GM18526 (cell line): ENCODE measurements around the gene EEF1A2.

Experiments used
- POLR2A ChIP-seq: IDR thresholded peaks from 3 replicates; pipeline ENCODE4 v1.6.1; 2011; ENCODE audit not compliant: insufficient read length; ENCODE audit errors: extremely low read depth

Gene EEF1A2

DNA sequence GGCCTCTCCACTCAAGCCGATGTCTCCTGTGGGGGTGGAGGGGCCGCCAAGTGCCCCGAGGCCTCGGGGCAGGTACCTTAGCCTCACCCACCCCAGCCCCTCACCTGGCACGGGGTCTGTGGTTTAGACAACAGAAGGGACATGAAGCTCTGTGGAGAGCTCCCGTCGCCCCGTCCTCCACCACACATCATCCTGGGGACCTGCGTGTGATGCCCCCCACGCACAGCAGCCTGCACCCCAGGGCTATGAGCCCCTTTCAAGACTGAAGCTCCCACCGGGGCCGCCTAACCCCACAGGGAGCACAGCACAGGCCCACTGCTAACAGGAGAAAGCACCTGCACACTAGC, 34.6 kb downstream of the EEF1A2 start:
- no peak for TF ChIP-seq POLR2A

DNA sequence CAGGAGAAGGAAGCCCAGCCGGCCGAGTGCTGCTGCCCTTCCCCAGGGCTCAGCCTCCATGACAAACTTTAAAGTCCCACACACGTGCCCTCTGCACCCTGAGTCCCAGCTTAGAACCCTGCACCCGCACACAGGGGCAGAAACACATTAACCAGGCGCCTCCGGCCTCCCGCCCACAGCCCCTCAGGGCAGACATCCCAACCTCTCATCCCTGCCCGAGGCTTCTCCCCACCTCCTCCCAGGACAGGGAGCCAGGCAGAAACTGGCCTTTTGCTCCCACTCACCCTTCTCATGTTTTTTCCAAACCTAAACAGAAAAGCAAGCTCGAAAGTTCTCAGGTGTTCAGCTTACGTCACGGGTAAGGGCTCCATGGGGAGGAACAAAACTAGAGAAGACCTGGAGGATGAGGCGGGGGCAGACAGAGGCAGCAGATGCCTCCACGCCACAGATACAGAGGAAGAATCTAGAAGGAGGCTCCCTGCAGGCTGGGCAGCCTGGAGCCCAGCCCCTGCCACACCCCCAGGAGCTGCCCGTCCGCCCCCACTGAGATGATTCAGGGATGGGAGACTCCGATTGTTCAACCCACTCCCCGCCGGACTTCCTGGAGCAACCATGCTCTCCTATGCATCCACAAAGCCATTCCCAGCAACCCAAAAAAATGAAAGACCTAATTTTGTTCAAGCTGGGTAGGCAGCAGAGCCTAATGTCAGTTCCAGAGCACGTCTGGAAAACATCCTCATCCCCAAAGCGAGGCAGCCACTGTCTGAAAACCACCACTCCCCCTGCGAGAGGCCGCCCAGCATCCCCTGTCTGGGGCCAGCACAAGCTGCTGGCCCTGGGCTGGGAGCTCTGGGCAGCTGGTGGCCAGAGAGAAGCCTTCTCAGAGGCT, 35.2 kb downstream of the EEF1A2 start:
- no peak for TF ChIP-seq POLR2A

DNA sequence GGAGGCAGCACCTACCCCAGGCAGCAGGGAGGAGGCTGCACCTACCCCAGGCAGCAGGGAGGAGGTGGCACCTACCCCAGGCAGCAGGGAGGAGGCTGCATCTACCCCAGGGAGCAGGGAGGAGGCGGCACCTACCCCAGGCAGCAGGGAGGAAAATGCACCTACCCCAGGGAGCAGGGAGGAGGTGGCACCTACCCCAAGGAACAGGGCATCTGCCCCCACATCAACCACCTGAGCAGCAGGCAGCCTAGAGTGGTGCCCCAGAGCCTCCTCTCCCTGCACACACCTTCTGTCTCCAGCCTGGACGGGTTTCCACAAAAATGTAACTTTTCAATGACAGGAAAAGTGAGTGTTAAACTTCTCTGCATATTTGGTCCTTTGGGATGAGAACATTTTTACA, 36.6 kb downstream of the EEF1A2 start:
- TF ChIP-seq POLR2A = no peak

DNA sequence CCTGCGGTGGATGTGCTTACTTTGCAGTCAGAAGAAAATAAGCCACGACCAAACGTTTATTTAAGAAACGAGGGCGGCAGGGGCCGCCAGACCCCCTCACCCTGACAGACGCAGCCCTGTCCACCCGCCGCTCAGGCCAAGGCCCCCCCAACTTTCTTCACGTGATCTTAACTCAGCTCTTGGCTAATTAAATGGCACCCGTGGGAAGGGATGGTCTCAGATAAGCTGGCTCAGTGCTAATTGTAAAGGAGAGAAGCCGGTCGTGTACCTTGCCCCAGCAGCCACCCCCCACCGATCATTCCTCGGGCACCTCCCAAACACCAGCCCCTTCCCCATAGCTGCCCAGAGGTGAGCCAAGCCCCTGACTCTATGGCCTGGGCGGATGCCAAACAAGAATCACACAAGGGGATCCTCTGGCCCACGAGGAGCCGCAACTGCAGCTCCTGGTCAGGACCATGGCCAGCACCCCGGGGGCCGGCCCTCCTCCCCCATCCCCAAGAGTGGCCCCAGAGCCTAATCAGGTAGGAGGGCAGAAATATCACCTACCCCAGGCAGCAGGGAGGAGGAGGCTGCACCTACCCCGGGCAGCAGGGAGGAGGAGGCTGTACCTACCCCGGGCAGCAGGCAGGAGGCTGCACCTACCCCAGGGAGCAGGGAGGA, 37.6 kb downstream of the EEF1A2 start:
- no peak for TF ChIP-seq POLR2A

DNA sequence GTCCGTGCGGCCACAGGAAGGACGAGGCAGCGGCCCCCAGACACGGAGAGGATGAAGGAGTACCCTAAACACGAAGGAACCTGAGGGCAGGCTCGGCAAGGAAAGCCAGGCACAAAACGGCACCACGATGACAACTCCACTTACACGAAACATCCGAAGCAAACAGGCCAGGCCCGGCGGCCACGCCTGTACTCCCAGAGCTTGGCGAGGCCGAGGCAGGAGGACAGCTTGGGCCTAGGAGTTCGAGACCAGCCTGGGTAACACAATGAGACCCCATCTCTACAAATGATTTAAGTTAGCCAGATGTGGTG, 39.9 kb downstream of the EEF1A2 start:
- TF ChIP-seq POLR2A = no peak

DNA sequence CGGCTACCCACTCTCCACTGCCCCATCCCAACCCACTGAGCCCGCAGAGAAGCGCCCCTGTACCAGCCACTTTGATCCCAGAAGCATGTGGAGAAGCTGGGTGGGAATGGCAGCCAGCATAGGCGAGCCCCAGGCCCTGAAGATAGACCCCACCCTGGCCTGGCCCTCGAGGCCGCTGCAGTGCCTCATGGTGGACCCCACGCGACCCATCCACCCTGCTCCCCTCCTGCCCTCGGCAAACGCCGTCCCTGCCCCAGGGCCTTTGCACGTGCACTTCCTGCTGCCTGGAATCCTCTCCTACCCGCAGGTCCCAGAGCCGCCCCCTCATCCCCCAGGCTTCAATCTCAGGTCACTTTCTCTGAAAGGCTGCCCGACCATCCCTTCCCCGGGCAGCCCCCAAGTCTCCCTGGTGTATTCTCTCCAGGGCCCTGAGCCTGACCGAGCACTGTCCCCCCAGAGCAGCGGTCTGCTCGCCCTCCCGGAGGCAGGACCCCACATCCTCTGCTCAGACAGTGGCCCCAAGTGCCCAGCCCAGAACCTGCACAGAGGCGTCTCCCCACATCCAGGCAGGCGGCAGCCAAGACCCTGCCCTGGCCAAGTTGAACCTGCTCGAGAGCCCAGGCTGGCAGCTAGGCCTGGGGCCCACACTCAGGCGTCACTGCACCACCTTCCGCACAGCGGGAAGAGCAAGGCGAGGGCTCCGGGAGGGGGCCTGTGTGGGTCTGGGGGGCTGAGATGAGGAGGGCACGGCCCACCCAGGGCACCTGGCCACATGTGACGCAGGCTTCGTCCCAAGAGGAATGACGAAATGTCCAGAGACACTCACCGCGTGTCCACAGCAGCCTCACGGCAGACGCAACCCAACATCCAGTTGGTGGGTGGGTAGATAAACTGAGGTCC, 40.5 kb downstream of the EEF1A2 start:
- TF ChIP-seq POLR2A = no peak

DNA sequence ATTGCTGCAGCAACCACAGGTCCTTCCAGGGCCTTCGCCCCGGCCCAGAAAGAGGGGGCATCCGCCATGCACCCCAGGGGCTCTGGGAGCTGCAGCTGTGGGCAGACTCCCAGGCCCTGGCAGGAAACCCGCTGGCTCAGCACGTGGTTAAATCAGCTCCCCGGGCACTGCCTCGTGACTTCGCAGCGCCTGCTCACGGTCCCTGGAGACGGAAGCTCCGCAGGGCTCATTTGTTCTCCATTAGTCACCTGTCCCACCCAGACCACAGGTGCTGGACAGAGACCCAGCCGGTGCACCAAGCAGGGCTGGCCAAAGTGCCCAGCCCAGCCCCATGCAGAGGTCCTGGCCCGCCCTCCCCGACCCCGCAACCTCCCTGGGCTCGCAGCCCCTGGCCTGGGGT, 41.1 kb downstream of the EEF1A2 start:
- TF ChIP-seq POLR2A = no peak

DNA sequence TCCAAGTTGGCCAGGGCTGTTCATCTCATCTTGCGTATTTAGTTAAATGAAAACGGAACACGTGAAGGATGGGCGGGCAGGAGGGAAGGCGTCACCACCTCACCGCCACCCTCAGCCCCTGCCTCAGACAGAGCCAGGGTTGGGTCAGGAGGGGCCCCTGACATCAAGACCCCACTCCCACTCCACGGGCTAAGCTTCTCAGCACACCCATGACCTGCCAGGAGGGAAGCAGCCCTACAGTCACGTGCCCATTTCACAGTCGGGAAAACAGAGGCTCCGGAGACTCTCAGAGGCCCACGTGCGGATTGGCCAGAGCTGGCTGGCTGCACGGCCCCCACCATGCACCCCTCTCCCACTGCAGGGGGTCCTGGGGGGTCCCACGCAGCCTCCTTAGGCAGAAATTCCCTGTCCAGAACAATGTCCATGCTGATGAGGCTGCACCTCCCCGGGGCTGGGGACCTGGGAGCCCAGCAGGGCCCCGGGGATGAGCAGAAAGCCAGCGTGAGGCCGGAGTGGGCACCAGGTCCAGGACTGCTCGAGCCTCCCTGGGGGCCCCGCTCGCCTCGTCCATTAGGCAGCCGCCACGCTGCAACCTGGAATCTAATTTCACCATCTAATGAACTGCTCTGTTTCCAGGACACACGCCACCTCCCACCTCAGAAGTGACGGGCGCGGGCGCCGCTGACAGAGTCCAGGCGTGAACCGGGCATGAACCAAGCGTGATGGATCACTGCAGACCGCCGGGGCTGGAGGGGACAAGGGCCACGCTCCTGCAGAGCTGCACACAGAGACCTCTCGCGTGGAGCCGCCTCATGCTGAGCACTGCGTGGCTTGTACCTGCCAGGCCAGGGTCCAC, 42.2 kb downstream of the EEF1A2 start:
- no peak for TF ChIP-seq POLR2A

DNA sequence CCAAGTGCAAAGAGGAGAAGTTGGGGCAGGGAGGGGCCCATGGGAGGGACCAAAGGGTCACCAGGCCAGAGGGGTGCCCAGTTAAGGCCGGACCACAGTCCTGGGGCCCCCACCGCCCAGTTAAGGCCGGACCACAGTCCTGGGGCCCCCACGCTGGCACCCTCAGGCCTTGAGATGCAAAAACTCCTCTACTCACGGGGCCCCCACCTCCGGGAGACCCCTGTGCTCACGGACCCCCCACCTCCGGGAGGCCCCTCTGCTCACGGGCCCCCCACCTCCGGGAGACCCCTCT, 43.4 kb downstream of the EEF1A2 start:
- TF ChIP-seq POLR2A = no peak

DNA sequence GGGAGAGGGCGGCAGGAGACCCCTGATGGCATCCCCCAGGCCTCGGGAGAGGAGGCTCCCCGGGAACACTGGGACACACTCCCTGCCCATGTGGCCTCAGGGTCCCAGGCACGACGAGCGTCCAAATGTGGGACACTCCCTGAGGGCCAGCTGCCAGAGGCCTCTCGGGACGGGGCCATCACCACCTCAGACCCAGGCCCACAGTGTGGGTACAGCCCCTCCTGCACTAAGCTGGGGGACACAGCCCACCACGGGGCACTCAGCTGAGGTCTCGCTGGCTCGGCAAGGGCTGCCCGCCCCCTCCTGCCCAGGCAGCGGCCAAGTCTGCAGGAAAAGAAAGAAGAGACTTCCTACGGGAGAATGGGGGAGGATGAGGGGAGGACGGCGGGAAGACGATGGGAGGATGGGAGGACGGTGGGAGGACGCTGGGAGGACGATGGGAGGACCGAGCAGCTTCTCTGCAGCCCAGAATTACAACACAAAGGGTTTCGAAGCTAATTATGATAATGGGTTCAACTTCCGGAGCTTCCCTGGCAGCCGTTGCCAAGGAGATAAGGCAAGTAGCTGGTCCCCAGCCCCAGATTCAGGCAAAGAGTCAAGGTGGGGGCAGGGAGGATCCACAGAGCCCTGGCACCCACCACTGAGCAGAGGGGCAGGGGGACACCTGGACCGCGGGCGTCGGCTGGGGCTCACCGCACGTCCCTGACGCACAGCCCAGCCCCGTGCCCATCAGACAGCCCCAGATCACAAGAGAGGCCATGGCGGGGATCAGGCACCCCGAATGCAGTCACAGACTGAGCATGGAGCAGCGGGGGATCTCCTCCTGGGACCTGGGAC, 43.9 kb downstream of the EEF1A2 start:
- no peak for TF ChIP-seq POLR2A

DNA sequence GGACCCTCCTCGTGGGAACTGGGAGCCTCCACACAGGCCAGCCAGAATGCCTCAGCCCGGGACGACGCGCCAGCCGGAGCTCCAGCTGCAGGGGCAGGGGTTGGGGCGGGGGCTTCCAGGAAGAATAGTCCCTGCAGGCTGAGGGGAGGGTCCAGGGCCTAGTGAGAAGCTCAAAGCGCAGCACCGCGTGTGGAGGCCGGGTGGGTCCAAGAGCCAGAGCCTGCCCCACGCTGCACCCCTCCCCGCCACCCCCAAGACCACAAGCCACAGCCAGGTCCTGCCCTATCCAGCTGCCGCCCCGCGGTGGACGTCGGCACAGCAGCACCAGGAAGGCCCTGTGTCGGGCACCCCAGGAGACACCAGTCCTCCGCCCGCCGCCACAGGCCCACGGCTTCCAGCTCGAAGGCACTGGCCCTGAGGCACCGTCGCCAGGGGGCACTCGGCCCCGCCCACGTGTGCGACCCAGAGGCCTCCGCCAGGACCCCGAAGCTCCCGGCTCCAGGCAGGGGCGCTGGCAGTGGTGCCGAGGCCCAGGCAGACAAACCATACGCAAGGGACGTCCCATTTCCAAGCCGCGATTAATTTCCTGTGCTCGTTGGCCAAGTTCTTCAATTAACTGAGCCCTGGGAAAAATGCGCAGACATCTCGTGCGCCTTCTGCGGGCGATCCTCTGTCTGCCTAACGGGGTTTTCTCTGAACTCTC, 45.9 kb downstream of the EEF1A2 start:
- TF ChIP-seq POLR2A = no peak

DNA sequence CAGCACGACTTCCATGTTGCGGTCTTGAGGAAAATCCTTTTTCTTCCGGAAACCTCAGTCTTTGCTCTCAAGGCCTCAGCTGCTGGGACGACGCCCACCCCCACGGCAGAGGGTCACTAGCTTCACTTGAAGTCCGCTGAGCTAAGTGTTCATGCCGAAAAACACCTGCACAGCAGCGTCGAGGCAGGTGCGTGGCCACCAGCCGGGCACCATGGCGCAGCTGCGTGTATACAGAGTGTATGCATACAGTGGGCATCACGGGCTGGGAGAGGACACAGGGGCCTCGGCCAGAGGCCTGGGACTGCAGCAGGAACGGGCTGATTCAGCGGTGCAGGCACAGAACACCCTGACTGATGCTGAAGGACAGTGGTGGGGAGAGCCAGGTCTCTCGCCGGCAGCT, 46.5 kb downstream of the EEF1A2 start:
- no peak for TF ChIP-seq POLR2A

DNA sequence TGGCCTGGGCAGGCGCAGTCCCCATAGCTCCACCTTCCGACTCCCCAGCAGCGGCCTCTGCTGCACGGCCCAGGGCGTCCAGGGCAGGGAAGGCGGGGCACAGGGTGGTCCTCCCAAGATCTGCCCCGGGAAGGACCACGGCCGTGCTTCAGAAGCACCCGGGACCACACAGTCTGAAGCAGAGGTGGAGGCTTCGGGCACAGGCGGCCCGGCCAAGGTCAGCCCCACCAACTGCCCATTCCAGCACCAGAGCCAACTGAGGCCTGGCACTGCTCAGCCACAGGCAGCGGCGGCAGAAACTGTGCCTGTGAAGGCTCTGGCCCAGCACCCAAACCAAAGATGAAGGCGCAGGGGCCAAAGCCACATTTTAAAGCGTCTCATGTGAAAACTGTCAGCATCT, 47.1 kb downstream of the EEF1A2 start:
- no peak for TF ChIP-seq POLR2A
